Left ventricle myocardium inferior (tissue), 1 donor: ENCODE measurements around the gene PKDCC. TPM values are rescaled to one million over a fixed set of nuclear protein-coding genes. Genes with fewer than 3 reads are reported as not detected.

Experiments
- DNase-seq: peaks from one replicate; pipeline ENCODE4 v3.0.0-alpha.2; 2020
- H3K27ac ChIP-seq: fragments of 200-600 bp; replicated peaks from 2 replicates; pipeline ENCODE4 v1.8.0; 2021
- H3K27me3 ChIP-seq: fragments of 200-600 bp; 2 replicates; pipeline ENCODE4 v1.8.0; 2021; ENCODE audit warnings: low read depth
- H3K36me3 ChIP-seq: fragments of 200-600 bp; 2 replicates; pipeline ENCODE4 v1.8.0; 2021
- H3K4me1 ChIP-seq: fragments of 200-600 bp; 2 replicates; pipeline ENCODE4 v1.8.0; 2021
- H3K4me3 ChIP-seq: fragments of 200-600 bp; 2 replicates; pipeline ENCODE4 v1.8.0; 2021; ENCODE audit warnings: mild to moderate bottlenecking, moderate library complexity
- H3K9me3 ChIP-seq: fragments of 200-600 bp; replicated peaks from 2 replicates; pipeline ENCODE4 v1.8.0; 2021
- intact Hi-C: fragments of 100-400 bp; cut with micrococcal nuclease; formaldehyde crosslinking; loops from one replicate; pipeline ENCODE4 v1.11.0; 2022
- total RNA-seq: library from RNA; stranded (reverse); fragmentation: NEBNext Ultra II Directional; extraction: Animal tissue kit (Norgen Biotek cat#: 25700); gene quantifications from one replicate; pipeline ENCODE4 v1.2.1, GENCODE V29; 2021
- TF ChIP-seq, protein P1 (sequence below): fragments of 200-600 bp; IDR thresholded peaks from 2 replicates; pipeline ENCODE4 v1.8.0; 2021; ENCODE audit warnings: antibody characterized with exemption, mild to moderate bottlenecking, borderline replicate concordance
- donor health status: DM: no; HTN: yes; CAD: no; lungs with severe emphysema.

Gene PKDCC
- total RNA-seq, 1 donor from 2014 or later: 88.7 TPM

DNA sequence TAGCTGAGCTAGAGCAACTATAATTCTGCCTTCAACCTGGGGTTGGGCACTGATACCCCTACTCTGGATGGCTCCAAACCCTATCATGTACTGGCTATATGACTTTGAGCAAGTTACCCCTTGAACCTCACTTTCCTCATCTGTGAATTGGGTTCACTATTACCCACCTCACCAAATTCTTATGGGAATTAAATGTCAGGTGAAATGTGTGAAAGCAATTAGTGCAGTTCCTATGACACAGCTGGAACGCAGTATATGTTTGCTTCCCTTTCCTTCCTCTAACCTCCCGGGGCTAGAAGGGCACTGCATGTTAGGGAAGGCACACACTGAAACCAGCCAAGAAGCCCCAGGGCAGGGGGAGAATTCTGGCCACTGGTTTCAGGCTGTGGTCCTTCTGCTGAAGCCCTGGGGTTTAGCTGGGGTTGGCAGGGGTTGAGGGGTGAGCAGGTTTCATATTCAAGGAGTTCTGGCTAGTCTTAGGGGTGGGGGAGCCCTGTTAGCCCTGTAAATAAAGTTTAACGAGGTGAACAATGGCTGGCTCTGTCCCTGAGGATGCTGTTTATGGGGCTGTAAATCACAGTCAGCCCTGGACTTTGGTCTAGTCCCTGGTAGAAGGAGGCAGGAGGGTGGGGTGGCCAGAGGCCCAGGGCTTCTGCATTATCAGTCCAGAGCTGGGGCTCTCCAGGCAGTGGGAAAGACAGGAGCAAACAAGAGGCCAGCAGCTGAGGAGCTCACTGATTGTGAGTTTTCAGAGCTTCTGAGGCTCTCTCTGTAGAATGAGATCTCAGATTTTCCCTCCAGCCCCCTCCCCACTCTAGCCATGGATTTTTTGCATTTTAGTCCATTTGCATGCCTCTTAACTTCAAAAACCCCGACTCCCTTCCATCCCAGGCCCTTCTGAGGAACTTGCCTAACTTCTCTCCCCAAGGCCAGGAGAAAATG, 8.0 kb downstream of the PKDCC start:
- H3K27ac ChIP-seq: peak overlapping the region; percentile 91
- TF ChIP-seq, protein P1, sequence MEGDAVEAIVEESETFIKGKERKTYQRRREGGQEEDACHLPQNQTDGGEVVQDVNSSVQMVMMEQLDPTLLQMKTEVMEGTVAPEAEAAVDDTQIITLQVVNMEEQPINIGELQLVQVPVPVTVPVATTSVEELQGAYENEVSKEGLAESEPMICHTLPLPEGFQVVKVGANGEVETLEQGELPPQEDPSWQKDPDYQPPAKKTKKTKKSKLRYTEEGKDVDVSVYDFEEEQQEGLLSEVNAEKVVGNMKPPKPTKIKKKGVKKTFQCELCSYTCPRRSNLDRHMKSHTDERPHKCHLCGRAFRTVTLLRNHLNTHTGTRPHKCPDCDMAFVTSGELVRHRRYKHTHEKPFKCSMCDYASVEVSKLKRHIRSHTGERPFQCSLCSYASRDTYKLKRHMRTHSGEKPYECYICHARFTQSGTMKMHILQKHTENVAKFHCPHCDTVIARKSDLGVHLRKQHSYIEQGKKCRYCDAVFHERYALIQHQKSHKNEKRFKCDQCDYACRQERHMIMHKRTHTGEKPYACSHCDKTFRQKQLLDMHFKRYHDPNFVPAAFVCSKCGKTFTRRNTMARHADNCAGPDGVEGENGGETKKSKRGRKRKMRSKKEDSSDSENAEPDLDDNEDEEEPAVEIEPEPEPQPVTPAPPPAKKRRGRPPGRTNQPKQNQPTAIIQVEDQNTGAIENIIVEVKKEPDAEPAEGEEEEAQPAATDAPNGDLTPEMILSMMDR: no peak
- H3K36me3 ChIP-seq: peaks cover 57% of the 10 kb centered on the region
- intact Hi-C loops: no loop called here
- DNase-seq: no peak
- no peaks in the 10 kb centered on the region for H3K27me3 ChIP-seq
- H3K4me3 ChIP-seq: peak overlapping the region; percentile 3
- peaks cover 96% of the 10 kb centered on the region for H3K4me1 ChIP-seq
- H3K9me3 ChIP-seq: no peaks in the 10 kb centered on the region

DNA sequence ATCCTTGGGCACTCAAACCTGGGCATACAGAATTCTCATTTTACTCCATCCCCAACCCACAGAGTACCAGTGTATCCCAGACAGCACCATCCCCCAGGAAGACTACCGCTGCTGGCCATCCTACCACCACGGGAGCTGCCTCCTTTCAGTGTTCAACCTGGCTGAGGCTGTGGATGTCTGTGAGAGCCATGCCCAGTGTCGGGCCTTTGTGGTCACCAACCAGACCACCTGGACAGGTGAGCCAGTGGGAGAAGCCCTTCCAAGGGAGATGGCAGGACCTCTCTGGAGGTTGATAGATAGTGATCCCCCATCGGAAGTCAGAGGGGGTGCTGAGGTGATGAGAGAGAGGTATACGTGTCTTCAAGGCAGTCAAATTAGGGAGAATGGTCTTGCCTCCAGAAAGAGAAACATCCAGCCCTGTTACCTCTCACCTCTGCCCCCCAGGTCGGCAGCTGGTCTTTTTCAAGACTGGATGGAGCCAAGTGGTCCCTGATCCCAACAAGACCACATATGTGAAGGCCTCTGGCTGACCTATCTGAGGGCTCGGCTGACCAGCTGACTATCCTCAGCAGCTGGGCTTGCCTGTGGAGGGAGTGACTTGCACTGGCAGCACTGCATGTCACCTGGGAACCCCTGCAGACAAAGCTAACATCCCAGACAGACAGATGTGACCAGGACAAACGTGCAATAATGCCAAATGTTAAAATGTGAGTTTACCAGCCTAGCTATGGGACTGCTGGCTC, 9.5 kb downstream of the PKDCC start:
- intact Hi-C loops: no loop called here
- H3K27ac ChIP-seq: peak overlapping the region; percentile 91
- H3K4me1 ChIP-seq: peaks cover 89% of the 10 kb centered on the region
- H3K9me3 ChIP-seq: no peaks in the 10 kb centered on the region
- no peaks in the 10 kb centered on the region for H3K27me3 ChIP-seq
- H3K36me3 ChIP-seq: peaks cover 57% of the 10 kb centered on the region
- H3K4me3 ChIP-seq: no peak overlapping the region
- TF ChIP-seq, protein P1: no peak
- DNase-seq: no peak

DNA sequence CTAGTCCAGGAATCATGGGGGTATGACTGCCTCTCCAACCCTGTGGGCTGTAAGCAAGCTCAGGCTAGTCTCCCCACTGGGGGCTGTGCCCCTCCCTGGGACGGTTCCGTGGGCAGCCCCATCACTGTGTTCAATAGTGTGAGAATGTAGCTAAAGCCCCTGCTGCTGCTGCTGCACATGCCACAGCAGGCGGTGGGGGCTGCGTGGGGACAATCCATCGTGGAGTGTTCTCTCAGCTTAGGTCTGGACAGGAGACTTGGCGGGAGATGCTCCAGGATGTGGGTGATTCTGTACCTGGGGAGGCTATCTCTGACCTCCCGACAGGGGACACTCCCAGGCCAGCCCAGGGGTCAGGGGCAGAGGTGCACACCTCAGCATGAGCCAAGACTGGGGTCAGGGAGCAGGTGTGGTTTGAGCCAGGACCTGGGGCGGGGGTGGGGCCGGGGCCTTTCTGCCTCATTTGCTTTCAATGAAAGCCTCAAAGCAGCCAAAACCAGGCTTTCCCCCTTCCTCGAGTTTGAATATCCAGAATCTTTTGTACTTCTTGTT, 10.2 kb downstream of the PKDCC start:
- H3K9me3 ChIP-seq: no peaks in the 10 kb centered on the region
- H3K36me3 ChIP-seq: peaks cover 57% of the 10 kb centered on the region
- H3K4me1 ChIP-seq: peaks cover 83% of the 10 kb centered on the region
- H3K4me3 ChIP-seq: no peak overlapping the region
- no peak for DNase-seq
- no peaks in the 10 kb centered on the region for H3K27me3 ChIP-seq
- H3K27ac ChIP-seq: peak overlapping the region; percentile 91
- intact Hi-C loops: no loop called here
- TF ChIP-seq, protein P1: no peak

DNA sequence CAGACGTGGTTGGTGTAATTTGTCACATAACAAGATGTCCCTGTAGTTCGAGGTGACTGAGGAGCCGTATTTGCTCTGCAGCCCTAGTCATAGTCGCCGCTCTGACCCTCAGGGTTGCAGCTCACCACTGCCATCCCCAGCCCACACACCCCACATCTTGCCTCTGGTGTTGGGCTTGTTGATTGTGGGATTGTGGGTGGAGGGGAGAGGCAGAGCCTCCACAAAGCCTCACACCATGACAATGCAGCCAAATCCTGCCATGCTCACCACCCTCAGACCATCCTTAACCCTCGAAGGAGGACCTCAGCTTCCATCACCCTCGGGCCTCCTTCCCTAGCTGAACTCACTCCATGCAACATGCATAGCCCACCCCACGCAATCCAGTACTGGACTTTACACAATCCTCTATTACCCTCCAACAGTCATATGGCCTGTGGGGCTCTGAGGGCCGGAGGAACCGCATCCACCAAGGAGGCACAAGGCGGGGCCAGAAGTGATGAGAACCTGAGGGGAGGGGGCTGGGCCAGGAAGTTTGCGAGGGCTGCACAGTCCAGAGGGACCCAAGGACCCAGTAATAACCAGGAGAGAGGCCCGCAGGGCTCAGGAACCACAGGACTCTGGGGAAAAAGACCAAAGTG, 11.6 kb downstream of the PKDCC start:
- H3K4me3 ChIP-seq: no peak overlapping the region
- H3K27me3 ChIP-seq: no peaks in the 10 kb centered on the region
- peaks cover 74% of the 10 kb centered on the region for H3K4me1 ChIP-seq
- H3K27ac ChIP-seq: peak overlapping the region; percentile 81
- TF ChIP-seq, protein P1: no peak
- DNase-seq: no peak
- peaks cover 48% of the 10 kb centered on the region for H3K36me3 ChIP-seq
- intact Hi-C loops: no loop called here
- no peaks in the 10 kb centered on the region for H3K9me3 ChIP-seq

DNA sequence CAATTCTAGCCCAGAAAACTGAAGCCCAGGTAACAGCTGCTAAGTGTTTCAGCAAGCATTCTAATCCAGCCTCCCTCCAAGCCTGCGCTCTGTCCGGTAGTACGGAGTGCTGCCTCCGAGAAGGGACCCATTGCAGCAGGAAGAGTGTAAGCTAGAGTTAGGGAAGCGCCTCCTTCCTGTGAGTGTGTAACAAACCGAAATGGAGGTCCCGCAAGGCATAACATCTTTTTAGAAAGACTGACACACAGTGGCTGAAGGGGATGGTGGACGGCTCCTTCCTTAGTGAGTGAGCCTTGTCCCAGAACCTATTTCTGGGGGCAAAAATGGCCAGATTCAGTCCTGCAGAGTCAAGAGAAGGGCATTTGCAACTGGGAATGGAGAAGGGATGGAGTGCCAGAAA, 12.2 kb downstream of the PKDCC start:
- Histone ChIP-seq H3K9me3 (no peaks in the 10 kb centered on the region), H3K36me3 (peaks cover 44% of the 10 kb centered on the region), H3K27ac (peak overlapping the region; percentile 81), H3K4me1 (peaks cover 68% of the 10 kb centered on the region), H3K4me3 (no peak overlapping the region), H3K27me3 (no peaks in the 10 kb centered on the region)
- TF ChIP-seq, protein P1: peak; percentile 12
- intact Hi-C loops: no loop called here
- DNase-seq: no peak
